LHCN-M2 (cell line): ENCODE measurements around the gene CCDC74A. TPM values are rescaled to one million over a fixed set of nuclear protein-coding genes. Genes with fewer than 3 reads are reported as not detected.
"Not testable (repeated sequence)": the region's sequence is repeated elsewhere in the genome, so short reads cannot be mapped to it uniquely, and the experiment has no call there.

Experiments used
- DNase-seq: peaks from one replicate; pipeline ENCODE4 v3.0.0-alpha.2; 2012; ENCODE audit warnings: low read depth
- total RNA-seq: library from RNA; depleted of rRNA; stranded (reverse); fragments of >200 nt; gene quantifications from 2 replicates; pipeline ENCODE4 v1.2.3, GENCODE V29; 2014; rRNA removed

Gene CCDC74A
- total RNA-seq, 1 experiment from 2014 or later, result 14.2 TPM

- DNase-seq, result no peak
Measured at GRCh38 chr2:131556998-131557397, 29.3 kb downstream of the CCDC74A start.

DNA sequence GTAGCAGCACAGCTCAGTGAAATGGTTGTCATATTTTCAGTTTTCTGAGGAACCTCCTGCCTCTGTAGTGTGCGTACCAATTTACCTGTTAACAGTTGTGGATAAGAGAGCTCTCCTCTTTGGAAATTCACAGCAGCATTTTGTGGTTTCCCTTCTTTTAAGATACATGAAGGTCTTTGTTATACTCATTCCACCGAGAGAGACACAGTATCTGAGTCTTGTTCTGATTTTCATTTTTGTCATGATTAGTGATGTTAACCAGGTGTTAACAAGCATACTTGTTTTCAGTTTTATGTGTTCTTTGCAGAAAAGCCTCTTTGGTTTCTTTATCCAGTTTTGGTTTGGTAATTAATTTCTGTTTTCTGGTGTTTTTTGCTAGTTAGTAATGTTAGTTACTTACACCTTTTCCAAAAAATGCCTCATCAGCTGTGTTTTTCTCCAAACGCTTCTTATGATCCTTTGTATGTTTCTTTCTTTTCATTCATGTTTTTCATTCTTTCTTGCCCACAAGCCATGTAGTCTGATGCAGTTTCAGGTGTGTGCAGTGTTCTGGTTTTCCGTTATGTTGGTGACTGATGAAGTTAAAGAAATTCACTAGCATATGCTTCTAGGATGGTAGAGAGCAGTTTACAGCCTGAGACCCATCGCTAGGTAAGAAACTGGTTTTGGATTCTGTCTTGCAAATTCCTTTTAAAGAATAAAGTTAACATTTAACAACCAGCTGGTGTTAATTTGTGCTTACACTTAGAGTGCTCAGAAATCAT is 30.1 kb downstream of the CCDC74A start:
- no peak for DNase-seq

DNA sequence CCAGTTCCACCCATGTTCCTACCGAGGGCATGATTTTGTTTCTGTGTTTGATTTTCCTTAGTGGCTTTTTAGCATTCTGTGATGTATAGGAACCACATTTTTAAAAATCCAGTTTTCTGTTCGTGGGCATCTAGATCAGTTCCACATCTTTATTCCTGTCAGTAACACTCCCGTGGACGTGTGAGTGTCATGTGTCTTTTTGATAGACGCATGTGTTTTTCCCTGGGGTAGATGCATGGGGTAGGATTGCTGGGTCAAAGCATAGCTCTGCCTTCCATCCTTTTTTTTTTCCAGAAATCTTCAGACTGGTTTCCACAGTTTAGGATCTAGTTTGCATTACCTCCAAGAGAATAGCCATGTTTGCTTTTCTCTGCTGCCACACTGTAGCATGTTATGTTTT is 38.7 kb downstream of the CCDC74A start:
- DNase-seq, result no peak

DNA sequence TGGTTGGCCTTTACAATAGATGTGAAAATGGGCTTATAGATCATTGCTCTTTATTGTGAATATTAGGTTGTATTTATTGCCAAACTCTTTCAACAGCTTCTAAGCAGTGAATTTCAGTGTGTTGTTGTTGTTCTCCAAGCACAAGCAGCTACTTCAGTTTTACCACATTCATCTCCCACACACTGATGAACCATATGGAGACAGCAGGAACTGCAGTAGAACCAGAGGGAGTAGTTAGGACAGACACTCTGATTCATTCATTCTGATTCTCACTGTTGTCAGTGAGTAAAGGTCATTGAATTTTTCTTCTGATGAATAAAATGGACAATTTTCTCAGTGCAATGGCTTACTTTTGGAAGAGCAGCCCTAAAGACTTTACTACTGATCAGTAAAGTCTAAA is 40.2 kb downstream of the CCDC74A start:
- DNase-seq, result no peak

- DNase-seq, result not testable (repeated sequence)
Measured at GRCh38 chr2:131568401-131568800, 40.7 kb downstream of the CCDC74A start.

GRCh38 chr2:131572175-131572574 is 44.5 kb downstream of the CCDC74A start:
- DNase-seq, result no peak

DNA sequence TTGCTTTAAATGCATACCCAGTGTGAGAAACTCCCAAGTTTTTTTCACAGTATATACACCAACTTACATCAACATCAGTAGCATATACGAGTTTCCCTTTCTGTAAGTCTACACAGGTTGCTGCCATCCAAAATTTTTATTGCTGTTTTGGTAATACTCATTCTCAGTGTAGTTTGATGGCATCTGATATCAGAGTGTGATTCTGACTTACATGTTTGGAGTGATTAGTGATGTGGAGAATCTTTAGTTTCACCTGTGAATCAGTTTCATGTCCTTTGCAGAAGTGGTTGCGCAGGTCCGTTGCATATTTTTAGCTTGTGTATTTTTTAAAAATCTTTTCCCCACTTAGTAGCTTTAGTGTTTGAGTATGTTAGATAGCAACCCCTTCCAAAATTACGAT is 50.1 kb downstream of the CCDC74A start:
- no peak for DNase-seq

GRCh38 chr2:131580187-131580586 is 52.5 kb downstream of the CCDC74A start:
- no peak for DNase-seq

Other genes starting within 250 kb of the CCDC74A start
- gene RAB6D, start 163.7 kb upstream of the CCDC74A start, total RNA-seq, result 0.06 TPM in 1 of 2 replicates, not detected in the other
- gene TUBA3D, start 51.8 kb upstream of the CCDC74A start, total RNA-seq, result 2.0 TPM in 1 of 2 replicates, not detected in the other
- 93.8 and 135 TPM in 2 replicates for gene MZT2A, start 35.5 kb upstream of the CCDC74A start, total RNA-seq